NT2/D1 (cell line): ENCODE data around the gene KCNQ5.

ENCODE experiments used
- SUZ12 ChIP-seq: IDR thresholded peaks from 2 replicates; pipeline ENCODE4 v1.6.1; 2011; ENCODE audit not compliant: insufficient read length, insufficient read depth; ENCODE audit errors: extremely low read depth
- YY1 ChIP-seq: IDR thresholded peaks from 2 replicates; pipeline ENCODE4 v1.6.1; 2011; ENCODE audit not compliant: insufficient read length, insufficient read depth
- ZNF274 ChIP-seq: IDR thresholded peaks from 2 replicates; pipeline ENCODE4 v1.6.1; 2011; ENCODE audit warnings: mild to moderate bottlenecking, low read depth, low read length

DNA sequence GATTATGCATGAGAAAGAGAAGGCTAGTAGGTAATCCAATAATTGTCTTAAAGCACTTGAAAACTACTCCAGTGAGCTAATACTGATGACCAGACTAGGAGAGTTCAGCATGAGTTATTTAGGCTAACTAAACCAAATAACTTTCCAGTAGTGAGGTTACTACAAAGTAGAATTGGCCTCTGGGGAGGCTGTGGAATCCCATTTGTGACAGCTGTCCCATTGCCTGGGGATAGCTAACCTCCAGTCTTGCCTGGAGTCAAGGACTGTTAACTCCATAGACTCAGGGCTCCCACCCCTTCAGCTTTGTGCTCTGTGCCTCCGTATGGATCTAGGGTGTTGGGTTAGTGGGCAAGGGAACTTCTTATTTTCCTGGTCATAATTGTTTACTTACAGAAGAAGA lies 51.0 kb downstream of the KCNQ5 start:
- TF ChIP-seq YY1, result no peak
- no peak for TF ChIP-seq ZNF274
- no peak for TF ChIP-seq SUZ12
